GM12878 (cell line): Measurements from ENCODE around the gene SMPD2. TPM values are rescaled to one million over a fixed set of nuclear protein-coding genes. Genes with fewer than 3 reads are reported as not detected.

Source experiments
- BCL11A ChIP-seq: IDR thresholded peaks from 2 replicates; pipeline ENCODE4 v1.6.1; 2011; ENCODE audit warnings: low read depth, low read length
- BHLHE40 ChIP-seq, 2 experiments: fragments of 450-650 bp in 1 of 2; IDR thresholded peaks; 2 replicates each; pipeline ENCODE4 v1.6.1; 2011 to 2017; ENCODE audit warnings: low read depth in 2 of 2, borderline replicate concordance in 1 of 2, improper control_type of control experiment in 1 of 2, low read length in 1 of 2, mild to moderate bottlenecking in 1 of 2
- CHD1 ChIP-seq: IDR thresholded peaks from 2 replicates; pipeline ENCODE4 v1.6.1; 2012; ENCODE audit warnings: low read depth, low read length, improper control_type of control experiment
- CHD2 ChIP-seq: IDR thresholded peaks from 2 replicates; pipeline ENCODE4 v1.6.1; 2011; ENCODE audit warnings: low read depth, low read length, improper control_type of control experiment, borderline replicate concordance
- CREM ChIP-seq: IDR thresholded peaks from 2 replicates; pipeline ENCODE4 v1.6.1; 2014; ENCODE audit warnings: antibody characterized with exemption, low read depth
- EGR1 ChIP-seq, 2 experiments: IDR thresholded peaks; 1 replicate in 1 of 2; 2 replicates in 1 of 2; pipeline ENCODE4 v1.6.1; 2011 to 2012; ENCODE audit warnings: low read depth in 2 of 2, low read length in 2 of 2, borderline replicate concordance in 1 of 2, mild to moderate bottlenecking in 1 of 2, moderate library complexity in 1 of 2
- IKZF1 ChIP-seq: fragments of 450-650 bp; conservative IDR thresholded peaks from 2 replicates; pipeline ENCODE4 v1.6.1; 2017; ENCODE audit warnings: antibody characterized with exemption, mild to moderate bottlenecking
- NBN ChIP-seq: fragments of 450-650 bp; IDR thresholded peaks from 2 replicates; pipeline ENCODE4 v1.6.1; 2016
- NFXL1 ChIP-seq: fragments of 450-650 bp; IDR thresholded peaks from 2 replicates; pipeline ENCODE4 v1.6.1; 2017; ENCODE audit warnings: antibody characterized with exemption, mild to moderate bottlenecking, borderline replicate concordance
- NR2F1 ChIP-seq: fragments of 450-650 bp; conservative IDR thresholded peaks from 2 replicates; pipeline ENCODE4 v1.6.1; 2017; ENCODE audit warnings: mild to moderate bottlenecking
- POU2F2 ChIP-seq: IDR thresholded peaks from 3 replicates; pipeline ENCODE4 v1.6.1; 2011; ENCODE audit warnings: low read depth, mild to moderate bottlenecking, low read length, borderline replicate concordance
- RAD51 ChIP-seq: fragments of 450-650 bp; IDR thresholded peaks from 2 replicates; pipeline ENCODE4 v1.6.1; 2016; ENCODE audit warnings: moderate library complexity, mild to moderate bottlenecking, inconsistent platforms
- RELA ChIP-seq: fragments of 450-650 bp; IDR thresholded peaks from 2 replicates; pipeline ENCODE4 v1.8.0; 2014; ENCODE audit warnings: borderline replicate concordance; ENCODE audit not compliant: partially characterized antibody
- SPI1 ChIP-seq: IDR thresholded peaks from 2 replicates; pipeline ENCODE4 v1.6.1; 2011; ENCODE audit warnings: low read depth, mild to moderate bottlenecking, low read length, moderate library complexity, borderline replicate concordance; ENCODE audit not compliant: insufficient read depth
- SREBF1 ChIP-seq: IDR thresholded peaks from 2 replicates; pipeline ENCODE4 v1.6.1; 2012; ENCODE audit warnings: mild to moderate bottlenecking, low read length
- STAT1 ChIP-seq: fragments of 450-650 bp; conservative IDR thresholded peaks from 2 replicates; pipeline ENCODE4 v1.6.1; 2014; ENCODE audit warnings: antibody characterized with exemption, mild to moderate bottlenecking
- YBX1 ChIP-seq: fragments of 450-650 bp; IDR thresholded peaks from 2 replicates; pipeline ENCODE4 v1.6.1; 2016; ENCODE audit warnings: antibody characterized with exemption
- YY1 ChIP-seq: IDR thresholded peaks from 2 replicates; pipeline ENCODE4 v1.6.1; 2011; ENCODE audit warnings: low read depth, mild to moderate bottlenecking, low read length
- ZSCAN29 ChIP-seq: fragments of 450-650 bp; IDR thresholded peaks from 2 replicates; pipeline ENCODE4 v1.6.1; 2017; ENCODE audit warnings: mild to moderate bottlenecking, moderate library complexity
- polyA plus RNA-seq, 11 experiments: library from polyadenylated mRNA; depleted of rRNA in 4 of 11; unstranded in 6 of 11; stranded (reverse) in 5 of 11; fragments of >200 nt; fragmentation: Nextera tagmentation in 4 of 11; fragmentation: Illumina TruSeq in 1 of 11; extraction: Ambion mirVana in 4 of 11; extraction: Trizol in 1 of 11; gene quantifications; 1 replicate in 1 of 11; 2 replicates in 10 of 11; pipeline versions ENCODE4 v1.2.1 to v1.2.3, GENCODE V29; 2011 to 2016; ENCODE audit warnings: inconsistent platforms in 2 of 11, missing spikeins in 2 of 11, low read depth in 1 of 11
- total RNA-seq, 4 experiments: library from RNA; depleted of rRNA in 3 of 4; stranded (reverse); fragments of >200 nt in 3 of 4; fragmentation: Illumina TruSeq in 1 of 4; extraction: Trizol in 1 of 4; gene quantifications; 2 replicates each; pipeline versions ENCODE4 v1.2.1 to v1.2.3, GENCODE V29; 2013 to 2021
- TF ChIP-seq, protein P1 (sequence below): fragments of 450-650 bp; IDR thresholded peaks from 2 replicates; pipeline ENCODE4 v1.6.1; 2017; ENCODE audit warnings: antibody characterized with exemption, mild to moderate bottlenecking, moderate library complexity
- TF ChIP-seq, protein P2 (sequence below), 3 experiments: IDR thresholded peaks in 2 of 3; conservative IDR thresholded peaks in 1 of 3; 2 replicates each; pipeline ENCODE4 v1.5.1; 2011; ENCODE audit warnings: low read depth in 3 of 3, low read length in 3 of 3, mild to moderate bottlenecking in 3 of 3, control low read depth in 2 of 3, moderate library complexity in 2 of 3, inconsistent platforms in 1 of 3, mixed read lengths in 1 of 3; ENCODE audit not compliant: control insufficient read depth in 2 of 3, insufficient read depth in 1 of 3; ENCODE audit errors: extremely low read depth in 1 of 3
- TF ChIP-seq, protein P3 (sequence below): fragments of 450-650 bp; IDR thresholded peaks from 2 replicates; pipeline ENCODE4 v1.6.1; 2017; ENCODE audit warnings: mild to moderate bottlenecking, low read depth, inconsistent platforms; ENCODE audit not compliant: poor library complexity, severe bottlenecking
- TF ChIP-seq, protein P4 (sequence below): fragments of 450-650 bp; IDR thresholded peaks from 2 replicates; pipeline ENCODE4 v1.6.1; 2016; ENCODE audit warnings: mild to moderate bottlenecking

Gene SMPD2
- total and polyA plus RNA-seq, 10 of the 15 experiments (the other 5 are each of a cell fraction or from before 2014, with no cell fraction given) = 0.06 to 15.4 (median 9.7) TPM

DNA sequence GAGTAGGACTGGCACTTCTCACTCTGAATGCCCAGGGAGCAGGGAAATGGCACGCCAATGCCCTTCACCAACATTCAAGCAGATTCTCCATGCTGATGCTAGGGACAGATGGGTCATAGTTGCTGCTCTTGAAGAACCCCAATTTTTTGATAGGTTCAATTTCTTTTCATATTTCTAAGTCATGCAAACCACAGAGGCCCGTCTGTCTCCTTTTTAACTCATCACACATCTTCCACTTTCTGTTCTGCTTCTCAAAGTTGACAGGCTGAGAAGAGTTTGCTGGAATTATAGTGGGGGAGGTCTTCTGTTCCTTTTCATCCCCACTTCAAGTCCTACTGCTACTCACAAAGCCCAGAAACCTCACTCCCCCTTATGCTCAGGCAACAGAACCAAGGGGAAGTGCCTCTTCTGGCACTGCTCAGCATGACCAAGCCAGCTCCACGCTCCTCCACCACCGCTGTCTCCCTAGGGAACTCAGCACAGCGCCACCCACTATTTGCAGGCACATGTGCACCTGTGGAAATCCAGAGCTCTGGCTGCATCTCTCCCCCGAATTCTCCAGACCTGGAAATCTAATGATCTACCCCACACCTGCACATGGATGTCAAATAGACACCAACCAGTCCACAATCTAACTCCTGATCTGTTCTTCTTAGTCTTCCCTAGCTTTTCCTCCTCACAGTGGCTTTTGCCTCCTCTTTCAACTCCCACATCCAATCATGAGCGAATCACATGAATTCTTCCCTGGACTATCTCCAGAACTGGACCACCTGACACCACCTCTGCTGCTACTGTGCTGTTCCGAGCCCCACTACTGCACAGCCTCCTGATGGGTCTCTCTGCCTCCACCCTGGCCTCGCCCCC is 31.8 kb downstream of the SMPD2 start (continued):
- TF ChIP-seq, protein P1, sequence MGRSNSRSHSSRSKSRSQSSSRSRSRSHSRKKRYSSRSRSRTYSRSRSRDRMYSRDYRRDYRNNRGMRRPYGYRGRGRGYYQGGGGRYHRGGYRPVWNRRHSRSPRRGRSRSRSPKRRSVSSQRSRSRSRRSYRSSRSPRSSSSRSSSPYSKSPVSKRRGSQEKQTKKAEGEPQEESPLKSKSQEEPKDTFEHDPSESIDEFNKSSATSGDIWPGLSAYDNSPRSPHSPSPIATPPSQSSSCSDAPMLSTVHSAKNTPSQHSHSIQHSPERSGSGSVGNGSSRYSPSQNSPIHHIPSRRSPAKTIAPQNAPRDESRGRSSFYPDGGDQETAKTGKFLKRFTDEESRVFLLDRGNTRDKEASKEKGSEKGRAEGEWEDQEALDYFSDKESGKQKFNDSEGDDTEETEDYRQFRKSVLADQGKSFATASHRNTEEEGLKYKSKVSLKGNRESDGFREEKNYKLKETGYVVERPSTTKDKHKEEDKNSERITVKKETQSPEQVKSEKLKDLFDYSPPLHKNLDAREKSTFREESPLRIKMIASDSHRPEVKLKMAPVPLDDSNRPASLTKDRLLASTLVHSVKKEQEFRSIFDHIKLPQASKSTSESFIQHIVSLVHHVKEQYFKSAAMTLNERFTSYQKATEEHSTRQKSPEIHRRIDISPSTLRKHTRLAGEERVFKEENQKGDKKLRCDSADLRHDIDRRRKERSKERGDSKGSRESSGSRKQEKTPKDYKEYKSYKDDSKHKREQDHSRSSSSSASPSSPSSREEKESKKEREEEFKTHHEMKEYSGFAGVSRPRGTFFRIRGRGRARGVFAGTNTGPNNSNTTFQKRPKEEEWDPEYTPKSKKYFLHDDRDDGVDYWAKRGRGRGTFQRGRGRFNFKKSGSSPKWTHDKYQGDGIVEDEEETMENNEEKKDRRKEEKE = no peak
- TF ChIP-seq ZSCAN29 = no peak
- TF ChIP-seq NBN = 0 out of 2 replicates have a peak, but pooled peaks have one; percentile 20
- no peak for TF ChIP-seq YBX1
- TF ChIP-seq, protein P2, sequence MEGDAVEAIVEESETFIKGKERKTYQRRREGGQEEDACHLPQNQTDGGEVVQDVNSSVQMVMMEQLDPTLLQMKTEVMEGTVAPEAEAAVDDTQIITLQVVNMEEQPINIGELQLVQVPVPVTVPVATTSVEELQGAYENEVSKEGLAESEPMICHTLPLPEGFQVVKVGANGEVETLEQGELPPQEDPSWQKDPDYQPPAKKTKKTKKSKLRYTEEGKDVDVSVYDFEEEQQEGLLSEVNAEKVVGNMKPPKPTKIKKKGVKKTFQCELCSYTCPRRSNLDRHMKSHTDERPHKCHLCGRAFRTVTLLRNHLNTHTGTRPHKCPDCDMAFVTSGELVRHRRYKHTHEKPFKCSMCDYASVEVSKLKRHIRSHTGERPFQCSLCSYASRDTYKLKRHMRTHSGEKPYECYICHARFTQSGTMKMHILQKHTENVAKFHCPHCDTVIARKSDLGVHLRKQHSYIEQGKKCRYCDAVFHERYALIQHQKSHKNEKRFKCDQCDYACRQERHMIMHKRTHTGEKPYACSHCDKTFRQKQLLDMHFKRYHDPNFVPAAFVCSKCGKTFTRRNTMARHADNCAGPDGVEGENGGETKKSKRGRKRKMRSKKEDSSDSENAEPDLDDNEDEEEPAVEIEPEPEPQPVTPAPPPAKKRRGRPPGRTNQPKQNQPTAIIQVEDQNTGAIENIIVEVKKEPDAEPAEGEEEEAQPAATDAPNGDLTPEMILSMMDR (IDR thresholded peaks at IDR 0.05 in 2 of 3, conservative IDR thresholded peaks at IDR 0.05 in 1 of 3; ENCODE audit: control insufficient read depth in 2 of 3, extremely low read depth in 1 of 3, insufficient read depth in 1 of 3, low read depth in 3 of 3, low read length in 3 of 3) = peak; percentile 17 to 25 (median 19); a peak in 4 of 6 replicates
- TF ChIP-seq, protein P3, sequence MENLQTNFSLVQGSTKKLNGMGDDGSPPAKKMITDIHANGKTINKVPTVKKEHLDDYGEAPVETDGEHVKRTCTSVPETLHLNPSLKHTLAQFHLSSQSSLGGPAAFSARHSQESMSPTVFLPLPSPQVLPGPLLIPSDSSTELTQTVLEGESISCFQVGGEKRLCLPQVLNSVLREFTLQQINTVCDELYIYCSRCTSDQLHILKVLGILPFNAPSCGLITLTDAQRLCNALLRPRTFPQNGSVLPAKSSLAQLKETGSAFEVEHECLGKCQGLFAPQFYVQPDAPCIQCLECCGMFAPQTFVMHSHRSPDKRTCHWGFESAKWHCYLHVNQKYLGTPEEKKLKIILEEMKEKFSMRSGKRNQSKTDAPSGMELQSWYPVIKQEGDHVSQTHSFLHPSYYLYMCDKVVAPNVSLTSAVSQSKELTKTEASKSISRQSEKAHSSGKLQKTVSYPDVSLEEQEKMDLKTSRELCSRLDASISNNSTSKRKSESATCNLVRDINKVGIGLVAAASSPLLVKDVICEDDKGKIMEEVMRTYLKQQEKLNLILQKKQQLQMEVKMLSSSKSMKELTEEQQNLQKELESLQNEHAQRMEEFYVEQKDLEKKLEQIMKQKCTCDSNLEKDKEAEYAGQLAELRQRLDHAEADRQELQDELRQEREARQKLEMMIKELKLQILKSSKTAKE = no peak
- no peak for TF ChIP-seq RELA
- no peak for TF ChIP-seq CHD2
- TF ChIP-seq STAT1 = no peak
- no peak for TF ChIP-seq EGR1 (IDR thresholded peaks at IDR 0.05; ENCODE audit: borderline replicate concordance in 1 of 2, low read depth in 2 of 2, low read length in 2 of 2)
- no peak for TF ChIP-seq RAD51
- TF ChIP-seq NR2F1 = no peak
- TF ChIP-seq IKZF1 = peak; percentile 66
- no peak for TF ChIP-seq BCL11A
- TF ChIP-seq NFXL1 = no peak
- no peak for TF ChIP-seq YY1
- peak in 1 of 2 experiments; percentile 6; a peak in 1 of 4 replicates for TF ChIP-seq BHLHE40 (IDR thresholded peaks at IDR 0.05; ENCODE audit: borderline replicate concordance in 1 of 2, low read depth in 2 of 2, low read length in 1 of 2)
- no peak for TF ChIP-seq CHD1
- TF ChIP-seq CREM = no peak
- TF ChIP-seq SREBF1 = no peak
- TF ChIP-seq, protein P4, sequence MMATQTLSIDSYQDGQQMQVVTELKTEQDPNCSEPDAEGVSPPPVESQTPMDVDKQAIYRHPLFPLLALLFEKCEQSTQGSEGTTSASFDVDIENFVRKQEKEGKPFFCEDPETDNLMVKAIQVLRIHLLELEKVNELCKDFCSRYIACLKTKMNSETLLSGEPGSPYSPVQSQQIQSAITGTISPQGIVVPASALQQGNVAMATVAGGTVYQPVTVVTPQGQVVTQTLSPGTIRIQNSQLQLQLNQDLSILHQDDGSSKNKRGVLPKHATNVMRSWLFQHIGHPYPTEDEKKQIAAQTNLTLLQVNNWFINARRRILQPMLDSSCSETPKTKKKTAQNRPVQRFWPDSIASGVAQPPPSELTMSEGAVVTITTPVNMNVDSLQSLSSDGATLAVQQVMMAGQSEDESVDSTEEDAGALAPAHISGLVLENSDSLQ = peak; percentile 18; the same call in 1 of the 2 replicates
- no peak for TF ChIP-seq POU2F2
- peak; percentile 65; the same call in 1 of the 2 replicates for TF ChIP-seq SPI1
